ENCODE results near the gene ABHD15.

- TF ChIP-seq ZNF274 (IDR thresholded peaks at IDR 0.05; ENCODE audit: low read depth, low read length) (no peak), YY1 (IDR thresholded peaks at IDR 0.05; ENCODE audit: insufficient read depth, insufficient read length) (no peak), SUZ12 (IDR thresholded peaks at IDR 0.05; ENCODE audit: extremely low read depth, insufficient read depth, insufficient read length) (no peak)
These were observed 14.9 kb upstream of the ABHD15 start for GRCh38 chr17:29581583-29582253.

Data from NT2/D1 (cell line).